A172 (cell line): Measurements from ENCODE around the gene ZNF587B. TPM values are rescaled to one million over a fixed set of nuclear protein-coding genes. Genes with fewer than 3 reads are reported as not detected.
"Not testable (repeated sequence)": the region's sequence is repeated elsewhere in the genome, so short reads cannot be mapped to it uniquely, and the experiment has no call there.

Source experiments
- DNase-seq: peaks from one replicate; pipeline ENCODE4 v3.0.0-alpha.2; 2015; ENCODE audit warnings: low spot score
- total RNA-seq: library from RNA; depleted of rRNA; stranded (reverse); fragments of >200 nt; shearing (Covaris generic); gene quantifications from 2 replicates; pipeline ENCODE4 v1.2.3, GENCODE V29; 2014; rRNA removed

The ZNF587B gene
- total RNA-seq, 1 experiment from 2014 or later: 26.6 TPM

DNA sequence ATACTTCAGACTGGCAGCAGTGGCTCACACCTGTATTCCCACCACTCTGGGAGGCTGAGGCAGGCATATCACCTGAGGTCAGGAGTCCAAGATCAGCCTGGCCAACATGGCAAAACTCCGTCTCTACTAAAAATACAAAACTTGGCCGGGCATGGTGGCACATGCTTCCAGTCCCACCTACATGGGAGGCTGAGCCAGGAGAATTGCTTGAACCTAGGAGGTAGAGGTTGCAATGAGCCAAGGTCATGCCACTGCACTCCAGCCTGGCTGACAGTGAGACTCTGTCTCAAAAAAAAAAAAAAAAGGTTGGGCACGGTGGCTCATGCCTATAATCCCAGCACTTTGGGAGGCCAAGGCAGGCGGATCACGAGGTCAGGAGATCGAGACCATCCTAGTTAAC is 39.6 kb downstream of the ZNF587B start:
- not testable (repeated sequence) for DNase-seq

GRCh38 chr19:57870225-57870624 is 40.1 kb downstream of the ZNF587B start:
- DNase-seq: no peak

DNA sequence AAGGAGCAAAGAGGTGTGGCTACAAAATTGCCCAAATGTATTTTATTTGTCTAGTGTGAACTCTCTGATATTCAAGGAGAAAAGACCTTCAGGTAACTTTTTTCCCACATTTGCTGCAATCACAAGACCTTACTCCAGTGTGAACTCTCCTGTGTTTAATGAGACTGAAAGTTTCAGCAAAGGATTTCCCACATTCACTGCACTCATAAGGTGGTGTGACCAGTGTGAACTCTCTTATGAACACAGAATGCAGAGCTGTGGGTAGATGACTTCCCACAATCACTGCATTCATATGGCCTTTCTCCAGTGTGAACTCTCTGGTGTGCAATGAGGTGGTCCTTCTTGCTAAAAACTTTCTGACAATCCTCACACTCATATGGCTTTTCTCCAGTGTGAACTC is 42.4 kb downstream of the ZNF587B start:
- DNase-seq: no peak

DNA sequence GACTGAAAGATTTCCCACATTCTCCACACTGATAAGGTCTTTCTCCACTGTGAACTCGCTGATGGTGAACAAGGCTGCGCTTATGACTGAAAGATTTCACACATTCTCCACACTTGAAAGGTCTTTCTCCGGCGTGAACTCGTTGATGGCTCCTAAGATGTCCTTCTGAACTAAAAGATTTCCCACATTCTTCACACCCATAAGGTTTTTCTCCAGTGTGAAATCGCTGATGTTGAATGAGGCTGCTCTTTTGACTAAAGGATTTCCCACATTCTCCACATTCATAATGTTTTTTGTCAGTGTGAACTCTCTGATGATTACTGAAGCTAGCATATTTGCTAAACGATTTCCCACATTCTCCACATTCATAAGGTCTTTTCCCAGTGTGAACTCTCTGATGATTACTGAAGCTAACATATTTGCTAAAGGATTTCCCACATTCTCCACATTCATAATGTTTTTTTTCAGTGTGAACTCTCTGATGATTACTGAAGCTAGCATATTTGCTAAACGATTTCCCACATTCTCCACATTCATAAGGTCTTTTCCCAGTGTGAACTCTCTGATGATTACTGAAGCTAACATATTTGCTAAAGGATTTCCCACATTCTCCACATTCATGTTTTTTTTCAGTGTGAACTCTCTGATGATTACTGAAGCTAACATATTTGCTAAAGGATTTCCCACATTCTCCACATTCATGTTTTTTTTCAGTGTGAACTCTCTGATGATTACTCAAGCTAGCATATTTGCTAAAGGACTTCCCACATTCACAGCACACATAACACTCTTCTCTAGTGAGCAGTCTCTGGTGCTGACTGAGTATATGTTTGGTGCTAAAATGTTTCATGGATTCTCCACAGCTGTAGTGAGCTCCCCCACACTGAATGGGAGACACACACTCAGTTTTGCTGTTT is 44.0 kb downstream of the ZNF587B start:
- not testable (repeated sequence) for DNase-seq

GRCh38 chr19:57886046-57886445 is 55.9 kb downstream of the ZNF587B start:
- DNase-seq: no peak

DNA sequence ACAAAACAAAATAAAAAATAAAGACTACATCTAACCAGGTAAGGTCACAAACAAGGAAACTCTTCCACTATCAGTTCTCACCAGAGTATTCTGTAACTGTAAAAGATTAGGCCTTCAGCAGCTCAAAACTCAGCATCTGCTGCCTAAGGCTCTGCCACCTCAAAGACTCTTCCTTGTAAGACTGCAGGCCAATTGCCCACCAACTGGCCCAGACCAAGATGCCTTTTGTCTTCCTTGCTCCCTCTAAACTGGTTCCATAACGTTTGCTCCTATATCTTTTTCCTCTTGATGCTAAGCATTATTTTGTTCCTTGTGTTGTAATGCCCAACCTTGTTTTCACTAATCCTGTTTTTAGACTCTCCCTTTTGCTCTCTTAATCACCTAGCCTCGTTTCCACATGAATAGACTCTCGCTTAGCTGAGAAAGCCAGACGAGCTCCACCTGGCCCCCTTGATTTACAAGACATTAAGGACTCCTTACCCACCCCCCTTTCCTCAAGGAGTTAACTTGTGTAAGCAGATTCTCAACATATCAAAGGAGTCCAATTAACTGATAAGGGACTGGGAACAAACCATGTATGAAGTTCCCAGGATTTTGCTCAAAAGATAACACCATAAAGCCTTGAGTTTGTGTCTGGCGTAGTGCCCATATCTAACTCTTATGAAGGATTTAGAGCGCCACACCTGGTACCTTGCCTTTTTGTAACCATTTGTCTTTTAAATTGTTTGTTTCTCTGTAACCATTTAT is 57.3 kb downstream of the ZNF587B start:
- no peak for DNase-seq

DNA sequence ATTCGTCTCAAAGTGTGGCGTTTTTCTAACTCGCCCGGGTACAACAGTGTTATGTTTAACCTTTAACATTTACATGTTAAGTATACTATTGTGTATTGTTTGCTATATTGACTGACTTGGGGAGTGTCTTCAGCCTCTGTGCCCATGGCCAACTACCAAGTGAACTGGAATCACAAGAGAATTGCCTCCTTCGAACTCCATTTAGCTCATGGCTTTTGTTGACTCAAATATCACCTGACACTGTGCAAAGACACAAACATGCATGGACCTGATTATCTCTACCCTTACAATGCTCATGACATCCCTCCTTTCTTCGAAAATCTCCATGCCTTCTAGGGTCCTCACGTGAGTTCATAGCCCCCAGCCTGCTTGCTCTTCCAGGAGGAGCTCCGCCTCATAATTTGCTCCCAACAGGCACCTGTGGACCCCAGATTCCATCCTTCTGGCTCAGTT is 58.0 kb downstream of the ZNF587B start:
- DNase-seq: no peak

GRCh38 chr19:57888560-57889231 is 58.6 kb downstream of the ZNF587B start, which contains the start of gene ZNF814:
Gene ZNF814 (minus strand): TSS chr19:57889037. CDS start chr19:57888802, 235 bp downstream.
- DNase-seq: no peak

GRCh38 chr19:57890706-57891105 is 60.6 kb downstream of the ZNF587B start:
- peak; percentile 86 for DNase-seq

Other genes starting within 250 kb of the ZNF587B start
- not detected in 2 replicates for gene ZIK1, start 246.2 kb upstream of the ZNF587B start, total RNA-seq
- 13.6 and 20.2 TPM in 2 replicates for gene ZNF530, start 230.4 kb upstream of the ZNF587B start, total RNA-seq
- 36.0 and 48.8 TPM in 2 replicates for gene ZNF134, start 216.1 kb upstream of the ZNF587B start, total RNA-seq
- gene ZNF211, start 197.1 kb upstream of the ZNF587B start, total RNA-seq: 15.5 and 15.8 TPM in 2 replicates
- 0.12 TPM in 1 of 2 replicates, not detected in the other for gene ZSCAN4, start 161.4 kb upstream of the ZNF587B start, total RNA-seq
- gene ZNF551, start 148.3 kb upstream of the ZNF587B start, total RNA-seq: 11.2 and 18.7 TPM in 2 replicates
- gene ZNF154, start 121.1 kb upstream of the ZNF587B start, total RNA-seq: not detected in 2 replicates
- not detected in 2 replicates for gene ZNF671, start 102.7 kb upstream of the ZNF587B start, total RNA-seq
- gene ZNF776, start 83.5 kb upstream of the ZNF587B start, total RNA-seq: 20.9 and 26.1 TPM in 2 replicates
- 18.9 and 24.6 TPM in 2 replicates for gene ZNF586, start 60.6 kb upstream of the ZNF587B start, total RNA-seq
- gene ZNF552, start 15.4 kb upstream of the ZNF587B start, total RNA-seq: 4.6 and 11.6 TPM in 2 replicates
- 24.7 and 31.9 TPM in 2 replicates for gene ZNF587, start 19.6 kb downstream of the ZNF587B start, total RNA-seq
- gene ZNF814, start 58.7 kb downstream of the ZNF587B start, total RNA-seq: 0.29 and 1.7 TPM in 2 replicates
- gene ZNF417, start 86.3 kb downstream of the ZNF587B start, total RNA-seq: 10.1 and 11.7 TPM in 2 replicates
- 0.07 and 0.31 TPM in 2 replicates for gene ZNF418, start 105.1 kb downstream of the ZNF587B start, total RNA-seq
- 3.1 and 3.7 TPM in 2 replicates for gene ZNF256, start 117.4 kb downstream of the ZNF587B start, total RNA-seq
- gene C19orf18, start 144.2 kb downstream of the ZNF587B start, total RNA-seq: not detected in 2 replicates
- gene ZNF606, start 172.5 kb downstream of the ZNF587B start, total RNA-seq: 0.07 TPM in 1 of 2 replicates, not detected in the other
- not detected in 2 replicates for gene ZSCAN1, start 203.7 kb downstream of the ZNF587B start, total RNA-seq
- gene ZNF135, start 229.0 kb downstream of the ZNF587B start, total RNA-seq: not detected in 2 replicates